Coronary artery (tissue), 2 donors: Measurements from ENCODE around the gene KRT16.

Source experiments
- DNase-seq: peaks from one replicate; pipeline ENCODE4 v3.0.0-alpha.2; 2017; ENCODE audit warnings: low spot score
- H3K27ac ChIP-seq, 2 donors: fragments of 200-600 bp; sonication (generic); one replicate each; pipeline ENCODE4 v1.5.1; 2016 to 2019
- H3K4me3 ChIP-seq: fragments of 200-600 bp; sonication (generic); 2 replicates; pipeline ENCODE4 v1.5.1; 2016; ENCODE audit warnings: mild to moderate bottlenecking, moderate library complexity
- CTCF ChIP-seq: fragments of 200-600 bp; sonication (generic); IDR thresholded peaks from one replicate; pipeline ENCODE4 v1.5.1; 2019; ENCODE audit warnings: antibody characterized with exemption

Gene KRT16

DNA sequence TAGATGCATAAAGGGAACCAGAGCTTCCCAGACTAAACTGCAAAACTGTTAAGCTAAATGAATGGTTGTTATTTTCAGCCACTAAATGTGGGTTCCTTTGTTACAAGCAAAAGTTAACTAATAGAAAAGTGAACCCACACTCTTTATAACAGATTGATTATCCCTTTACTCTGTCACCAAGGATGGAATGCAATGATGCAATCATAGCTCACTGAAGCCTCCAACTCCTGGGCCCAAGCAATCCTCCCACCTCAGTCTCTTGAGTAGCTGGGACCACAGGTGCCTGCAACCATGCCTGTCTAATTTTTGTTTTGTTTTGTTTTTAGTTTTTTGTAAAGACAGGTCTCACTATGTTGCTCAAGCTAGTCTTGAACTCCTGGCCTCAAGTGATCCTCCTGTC lies 47.2 kb downstream of the KRT16 start:
- no peak for TF ChIP-seq CTCF
- no peak overlapping the region for H3K27ac ChIP-seq
- H3K4me3 ChIP-seq, result no peak overlapping the region
- no peak for DNase-seq

- no peak overlapping the region for H3K27ac ChIP-seq
- H3K4me3 ChIP-seq, result no peak overlapping the region
- DNase-seq, result no peak
These were observed 48.9 kb downstream of the KRT16 start for GRCh38 chr17:41563607-41564170.

GRCh38 chr17:41561554-41561953 lies 51.0 kb downstream of the KRT16 start:
- H3K27ac ChIP-seq, result no peak overlapping the region
- DNase-seq, result no peak
- H3K4me3 ChIP-seq, result no peak overlapping the region
- TF ChIP-seq CTCF, result no peak

More at GRCh38 chr17:41563607-41564170, 48.9 kb downstream of the KRT16 start:
- no peak for TF ChIP-seq CTCF
